A673 (cell line): ENCODE results near the gene EXOC4.

ENCODE experiments used
- EZH2 ChIP-seq: fragments of 200-600 bp; sonication (generic); IDR thresholded peaks from 2 replicates; pipeline ENCODE4 v1.6.1; 2017; ENCODE audit warnings: borderline replicate concordance, low read depth, mild to moderate bottlenecking, mixed read lengths, antibody characterized with exemption, low read length; ENCODE audit not compliant: poor library complexity, severe bottlenecking
- TF ChIP-seq, protein P1 (sequence below): fragments of 300-800, 200-600 bp; sonication (generic); conservative IDR thresholded peaks from 2 replicates; pipeline ENCODE4 v1.5.1; 2017; ENCODE audit warnings: low read depth, mild to moderate bottlenecking, antibody characterized with exemption, low read length, moderate library complexity, mixed read lengths

DNA sequence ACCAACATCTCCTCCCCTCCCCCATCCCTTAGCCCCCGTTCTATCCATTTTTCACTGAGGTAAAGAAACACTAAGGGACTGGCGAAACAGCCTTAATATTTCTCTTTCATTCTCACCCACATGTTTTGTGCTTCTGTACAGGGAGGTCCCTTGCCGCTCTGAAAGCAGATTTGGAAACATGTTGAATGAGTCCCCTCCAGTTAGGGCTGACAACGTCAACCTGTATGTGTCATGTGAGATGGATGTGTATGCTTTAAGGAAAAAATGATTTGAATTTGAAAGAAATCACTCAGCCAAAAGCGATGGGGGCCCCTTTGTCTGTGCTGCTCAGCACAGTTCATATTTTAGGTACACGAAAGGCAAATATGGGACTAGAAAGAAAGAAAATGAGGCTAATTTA, 560.0 kb downstream of the EXOC4 start:
- TF ChIP-seq, protein P1, sequence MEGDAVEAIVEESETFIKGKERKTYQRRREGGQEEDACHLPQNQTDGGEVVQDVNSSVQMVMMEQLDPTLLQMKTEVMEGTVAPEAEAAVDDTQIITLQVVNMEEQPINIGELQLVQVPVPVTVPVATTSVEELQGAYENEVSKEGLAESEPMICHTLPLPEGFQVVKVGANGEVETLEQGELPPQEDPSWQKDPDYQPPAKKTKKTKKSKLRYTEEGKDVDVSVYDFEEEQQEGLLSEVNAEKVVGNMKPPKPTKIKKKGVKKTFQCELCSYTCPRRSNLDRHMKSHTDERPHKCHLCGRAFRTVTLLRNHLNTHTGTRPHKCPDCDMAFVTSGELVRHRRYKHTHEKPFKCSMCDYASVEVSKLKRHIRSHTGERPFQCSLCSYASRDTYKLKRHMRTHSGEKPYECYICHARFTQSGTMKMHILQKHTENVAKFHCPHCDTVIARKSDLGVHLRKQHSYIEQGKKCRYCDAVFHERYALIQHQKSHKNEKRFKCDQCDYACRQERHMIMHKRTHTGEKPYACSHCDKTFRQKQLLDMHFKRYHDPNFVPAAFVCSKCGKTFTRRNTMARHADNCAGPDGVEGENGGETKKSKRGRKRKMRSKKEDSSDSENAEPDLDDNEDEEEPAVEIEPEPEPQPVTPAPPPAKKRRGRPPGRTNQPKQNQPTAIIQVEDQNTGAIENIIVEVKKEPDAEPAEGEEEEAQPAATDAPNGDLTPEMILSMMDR = no peak
- TF ChIP-seq EZH2 = no peak
